GM21723 (cell line): Measurements from ENCODE around the gene FAM78B.
A peak's percentile ranks its signal among the peaks of the same experiment; 100 is the strongest.

ENCODE experiments used
- ATAC-seq: cut with Tn5 transposase; IDR thresholded peaks from one replicate; pipeline ENCODE4 v1.9.1; 2021; ENCODE audit warnings: mild to moderate bottlenecking, moderate library complexity; ENCODE audit not compliant: unreplicated experiment

The FAM78B gene

GRCh38 chr1:166120281-166120680 is 46.5 kb downstream of the FAM78B start:
- ATAC-seq = no peak

- ATAC-seq = no peak
Measured at GRCh38 chr1:166119471-166119965, 47.3 kb downstream of the FAM78B start.

GRCh38 chr1:166117776-166118175 is 49.0 kb downstream of the FAM78B start:
- no peak for ATAC-seq

GRCh38 chr1:166116026-166116425 is 50.8 kb downstream of the FAM78B start:
- ATAC-seq = no peak

GRCh38 chr1:166114419-166114818 is 52.4 kb downstream of the FAM78B start:
- no peak for ATAC-seq

GRCh38 chr1:166113630-166114029 is 53.2 kb downstream of the FAM78B start:
- no peak for ATAC-seq

- ATAC-seq = no peak
Measured at GRCh38 chr1:166113031-166113430, 53.8 kb downstream of the FAM78B start.

GRCh38 chr1:166112425-166112824 is 54.4 kb downstream of the FAM78B start:
- ATAC-seq = no peak

GRCh38 chr1:166111430-166111829 is 55.4 kb downstream of the FAM78B start:
- no peak for ATAC-seq

GRCh38 chr1:166090244-166090643 is 76.6 kb downstream of the FAM78B start:
- ATAC-seq = no peak

- peak; percentile 63 for ATAC-seq
Measured at GRCh38 chr1:166089804-166090203, 77.0 kb downstream of the FAM78B start.

- ATAC-seq = no peak
Measured at GRCh38 chr1:166088572-166088955, 78.2 kb downstream of the FAM78B start.

- ATAC-seq = no peak
Measured at GRCh38 chr1:166087734-166088571, 78.8 kb downstream of the FAM78B start.

GRCh38 chr1:166086113-166086883 is 80.5 kb downstream of the FAM78B start:
- ATAC-seq = no peak

- no peak for ATAC-seq
Measured at GRCh38 chr1:166084613-166085012, 82.2 kb downstream of the FAM78B start.

- peak; percentile 83 for ATAC-seq
Measured at GRCh38 chr1:166083887-166084286, 82.9 kb downstream of the FAM78B start.

- ATAC-seq = no peak
Measured at GRCh38 chr1:166082601-166083000, 84.2 kb downstream of the FAM78B start.

- ATAC-seq = no peak
Measured at GRCh38 chr1:166080967-166081870, 85.6 kb downstream of the FAM78B start.

GRCh38 chr1:166080277-166080966 is 86.4 kb downstream of the FAM78B start:
- no peak for ATAC-seq

- ATAC-seq = no peak
Measured at GRCh38 chr1:166079276-166079675, 87.5 kb downstream of the FAM78B start.
